ENCODE data around the gene NKD2.
"Not testable (repeated sequence)": the region's sequence is repeated elsewhere in the genome, so short reads cannot be mapped to it uniquely, and the experiment has no call there.

NKD2 gene

GRCh38 chr5:1077491-1078020 lies 69.0 kb downstream of the NKD2 start:
- no peak overlapping the region for H3K4me3 ChIP-seq (ENCODE audit: control insufficient read depth, low read depth, low read length)
- no peak for TF ChIP-seq CTCF (conservative IDR thresholded peaks at IDR 0.05; ENCODE audit: control insufficient read depth, insufficient read depth, low read depth, low read length)
- no peak for DNase-seq (ENCODE audit: low read depth)

- no peak for DNase-seq (ENCODE audit: low read depth)
- no peak for TF ChIP-seq CTCF (conservative IDR thresholded peaks at IDR 0.05; ENCODE audit: control insufficient read depth, insufficient read depth, low read depth, low read length)
- no peak overlapping the region for H3K4me3 ChIP-seq (ENCODE audit: control insufficient read depth, low read depth, low read length)
Measured at GRCh38 chr5:1078206-1078605, 69.6 kb downstream of the NKD2 start.

- H3K4me3 ChIP-seq (ENCODE audit: control insufficient read depth, low read depth, low read length), result no peak overlapping the region
- DNase-seq (ENCODE audit: low read depth), result no peak
- no peak for TF ChIP-seq CTCF (conservative IDR thresholded peaks at IDR 0.05; ENCODE audit: control insufficient read depth, insufficient read depth, low read depth, low read length)
Measured at GRCh38 chr5:1078851-1079250, 70.2 kb downstream of the NKD2 start.

GRCh38 chr5:1079486-1079885 lies 70.9 kb downstream of the NKD2 start:
- TF ChIP-seq CTCF (conservative IDR thresholded peaks at IDR 0.05; ENCODE audit: control insufficient read depth, insufficient read depth, low read depth, low read length), result no peak
- DNase-seq (ENCODE audit: low read depth), result no peak
- no peak overlapping the region for H3K4me3 ChIP-seq (ENCODE audit: control insufficient read depth, low read depth, low read length)

- no peak for TF ChIP-seq CTCF (conservative IDR thresholded peaks at IDR 0.05; ENCODE audit: control insufficient read depth, insufficient read depth, low read depth, low read length)
Measured at GRCh38 chr5:1079961-1080360, 71.4 kb downstream of the NKD2 start.

GRCh38 chr5:1080432-1080831 lies 71.8 kb downstream of the NKD2 start:
- no peak for TF ChIP-seq CTCF (conservative IDR thresholded peaks at IDR 0.05; ENCODE audit: control insufficient read depth, insufficient read depth, low read depth, low read length)
- no peak for DNase-seq (ENCODE audit: low read depth)
- H3K4me3 ChIP-seq (ENCODE audit: control insufficient read depth, low read depth, low read length), result no peak overlapping the region

More at GRCh38 chr5:1079961-1080360, 71.4 kb downstream of the NKD2 start:
- no peak for DNase-seq (ENCODE audit: low read depth)
- H3K4me3 ChIP-seq (ENCODE audit: control insufficient read depth, low read depth, low read length), result no peak overlapping the region

GRCh38 chr5:1081519-1081918 lies 72.9 kb downstream of the NKD2 start:
- DNase-seq (ENCODE audit: low read depth), result no peak
- no peak for TF ChIP-seq CTCF (conservative IDR thresholded peaks at IDR 0.05; ENCODE audit: control insufficient read depth, insufficient read depth, low read depth, low read length)
- H3K4me3 ChIP-seq (ENCODE audit: control insufficient read depth, low read depth, low read length), result no peak overlapping the region

- not testable (repeated sequence) for H3K4me3 ChIP-seq (ENCODE audit: control insufficient read depth, low read depth, low read length); DNase-seq (ENCODE audit: low read depth)
Measured at GRCh38 chr5:1083026-1083425, 74.4 kb downstream of the NKD2 start.
